IPS-18c (cell line): ENCODE results near the gene ENTPD1.
"Not testable (repeated sequence)": the region's sequence is repeated elsewhere in the genome, so short reads cannot be mapped to it uniquely, and the experiment has no call there.

ENCODE experiments used
- H3K4me3 ChIP-seq: 2 replicates; pipeline ENCODE4 v1.7.0; 2013; ENCODE audit warnings: low read depth, mild to moderate bottlenecking, low read length, moderate library complexity; ENCODE audit not compliant: insufficient read depth
- H3K9me3 ChIP-seq: one replicate; pipeline ENCODE4 v1.6.1; 2013; ENCODE audit warnings: mild to moderate bottlenecking, low read length, moderate library complexity; ENCODE audit not compliant: control insufficient read depth, insufficient read depth

Gene ENTPD1

GRCh38 chr10:95755511-95756004 lies 405 bp upstream of the ENTPD1 start:
- peak overlapping the region; percentile 35 for H3K4me3 ChIP-seq
- H3K9me3 ChIP-seq = no peaks in the 10 kb centered on the region

GRCh38 chr10:95756809-95757684 lies 1.1 kb downstream of the ENTPD1 start:
- H3K4me3 ChIP-seq = peak overlapping the region; percentile 35; the same call in 1 of the 2 replicates

GRCh38 chr10:95758351-95759025 lies 2.5 kb downstream of the ENTPD1 start:
- H3K4me3 ChIP-seq = no peak overlapping the region
- no peaks in the 10 kb centered on the region for H3K9me3 ChIP-seq

More at GRCh38 chr10:95756809-95757684, 1.1 kb downstream of the ENTPD1 start:
- no peaks in the 10 kb centered on the region for H3K9me3 ChIP-seq

GRCh38 chr10:95759233-95759826 lies 3.4 kb downstream of the ENTPD1 start:
- no peak overlapping the region for H3K4me3 ChIP-seq

GRCh38 chr10:95761939-95762492 lies 6.1 kb downstream of the ENTPD1 start:
- Histone ChIP-seq H3K4me3 (no peak overlapping the region), H3K9me3 (no peaks in the 10 kb centered on the region)

More at GRCh38 chr10:95759233-95759826, 3.4 kb downstream of the ENTPD1 start:
- H3K9me3 ChIP-seq = no peaks in the 10 kb centered on the region

GRCh38 chr10:95767884-95768556 lies 12.1 kb downstream of the ENTPD1 start:
- no peak overlapping the region for H3K4me3 ChIP-seq
- no peaks in the 10 kb centered on the region for H3K9me3 ChIP-seq

- Histone ChIP-seq H3K9me3 (no peaks in the 10 kb centered on the region), H3K4me3 (no peak overlapping the region)
These were observed 14.2 kb downstream of the ENTPD1 start for GRCh38 chr10:95770084-95770720.

- not testable (repeated sequence) for H3K4me3 ChIP-seq
These were observed 17.5 kb downstream of the ENTPD1 start for GRCh38 chr10:95773454-95773853.

GRCh38 chr10:95777638-95778037 lies 21.7 kb downstream of the ENTPD1 start:
- not testable (repeated sequence) for H3K9me3 ChIP-seq, H3K4me3 ChIP-seq

More at GRCh38 chr10:95773454-95773853, 17.5 kb downstream of the ENTPD1 start:
- not testable (repeated sequence) for H3K9me3 ChIP-seq

GRCh38 chr10:95782318-95782717 lies 26.4 kb downstream of the ENTPD1 start:
- Histone ChIP-seq H3K9me3 (peaks cover 2% of the 10 kb centered on the region), H3K4me3 (no peak overlapping the region)

- no peak overlapping the region for H3K4me3 ChIP-seq
- peaks cover 2% of the 10 kb centered on the region for H3K9me3 ChIP-seq
These were observed 27.8 kb downstream of the ENTPD1 start for GRCh38 chr10:95783741-95784140.

GRCh38 chr10:95784279-95784913 lies 28.4 kb downstream of the ENTPD1 start:
- Histone ChIP-seq H3K4me3 (no peak overlapping the region), H3K9me3 (no peaks in the 10 kb centered on the region)

- no peaks in the 10 kb centered on the region for H3K9me3 ChIP-seq
- H3K4me3 ChIP-seq = no peak overlapping the region
These were observed 29.4 kb downstream of the ENTPD1 start for GRCh38 chr10:95785317-95785716.

GRCh38 chr10:95785942-95786669 lies 30.1 kb downstream of the ENTPD1 start:
- no peak overlapping the region for H3K4me3 ChIP-seq
- no peaks in the 10 kb centered on the region for H3K9me3 ChIP-seq

- H3K4me3 ChIP-seq = no peak overlapping the region
These were observed 31.5 kb downstream of the ENTPD1 start for GRCh38 chr10:95787447-95787846.

More at GRCh38 chr10:95787447-95787846, 31.5 kb downstream of the ENTPD1 start:
- H3K9me3 ChIP-seq = no peaks in the 10 kb centered on the region
